CD14-positive monocyte (primary cell): ENCODE data around the gene CLUH. TPM values are rescaled to one million over a fixed set of nuclear protein-coding genes. Genes with fewer than 3 reads are reported as not detected.

ENCODE experiments used
- DNase-seq, 3 donors: peaks; one replicate each; pipeline ENCODE4 v3.0.0-alpha.2; 2011 to 2022
- H2AFZ ChIP-seq: 2 replicates; pipeline ENCODE4 v1.6.0; 2012; ENCODE audit warnings: mild to moderate bottlenecking, low read depth, low read length, inconsistent platforms; ENCODE audit not compliant: insufficient read depth, poor library complexity, severe bottlenecking
- H3K27ac ChIP-seq, 2 donors: 1 replicate in 1 of 2; 2 replicates in 1 of 2; pipeline ENCODE4 v1.5.1; 2012 to 2013; ENCODE audit warnings: low read length in 2 of 2, control low read depth in 1 of 2, inconsistent platforms in 1 of 2, low read depth in 1 of 2, mild to moderate bottlenecking in 1 of 2
- H3K27me3 ChIP-seq, 2 donors: one replicate each; pipeline versions ENCODE4 v1.6.0 to v1.6.1; 2011 to 2013; ENCODE audit warnings: low read length in 2 of 2; ENCODE audit not compliant: control insufficient read depth in 2 of 2, insufficient read depth in 2 of 2
- H3K36me3 ChIP-seq, 2 donors: replicated peaks in 1 of 2; 1 replicate in 1 of 2; 2 replicates in 1 of 2; pipeline versions ENCODE4 v1.5.1 to v1.6.1; 2012 to 2013; ENCODE audit warnings: low read length in 2 of 2, control low read depth in 1 of 2, inconsistent platforms in 1 of 2, mild to moderate bottlenecking in 1 of 2; ENCODE audit not compliant: insufficient read depth in 2 of 2, control insufficient read depth in 1 of 2
- H3K4me1 ChIP-seq, 2 donors: 1 replicate in 1 of 2; 2 replicates in 1 of 2; pipeline versions ENCODE4 v1.5.1 to v1.6.1; 2012 to 2013; ENCODE audit warnings: low read length in 2 of 2, control low read depth in 1 of 2, inconsistent platforms in 1 of 2, mild to moderate bottlenecking in 1 of 2, moderate library complexity in 1 of 2; ENCODE audit not compliant: insufficient read depth in 2 of 2, control insufficient read depth in 1 of 2
- H3K4me2 ChIP-seq: replicated peaks from 2 replicates; pipeline ENCODE3; 2012; ENCODE audit warnings: low read length, moderate library complexity, mild to moderate bottlenecking; ENCODE audit not compliant: poor library complexity, severe bottlenecking; ENCODE audit errors: extremely low read depth
- H3K4me3 ChIP-seq, 3 experiments: fragments of 200-600 bp in 1 of 3; sonication (generic) in 1 of 3; replicated peaks in 1 of 3; 1 replicate in 2 of 3; 2 replicates in 1 of 3; pipeline ENCODE4 v1.5.1; 2011 to 2013; ENCODE audit warnings: low read length in 3 of 3, mild to moderate bottlenecking in 3 of 3, control low read depth in 2 of 3, low read depth in 2 of 3, inconsistent platforms in 1 of 3, moderate library complexity in 1 of 3
- H3K79me2 ChIP-seq: 2 replicates; pipeline ENCODE4 v1.6.0; 2012; ENCODE audit warnings: mild to moderate bottlenecking, control low read depth, inconsistent platforms, low read length, moderate library complexity; ENCODE audit not compliant: insufficient read depth
- H3K9ac ChIP-seq: 2 replicates; pipeline ENCODE4 v1.6.0; 2017; ENCODE audit warnings: low read length, mild to moderate bottlenecking; ENCODE audit not compliant: insufficient read depth, poor library complexity, severe bottlenecking
- H3K9me3 ChIP-seq, 2 donors: replicated peaks in 1 of 2; 1 replicate in 1 of 2; 2 replicates in 1 of 2; pipeline versions ENCODE4 v1.5.1 to v1.6.1; 2012 to 2013; ENCODE audit warnings: low read length in 2 of 2, control low read depth in 1 of 2; ENCODE audit not compliant: control insufficient read depth in 1 of 2, insufficient read depth in 1 of 2
- H4K20me1 ChIP-seq: 2 replicates; pipeline ENCODE4 v1.6.0; 2012; ENCODE audit warnings: mild to moderate bottlenecking, low read length, control low read depth, moderate library complexity; ENCODE audit not compliant: insufficient read depth
- H3K27ac Mint-ChIP-seq, 7 donors: one replicate each; pipeline ENCODE4 v1.8.0; 2020; ENCODE audit warnings: mild to moderate bottlenecking in 7 of 7, mixed read lengths in 7 of 7, moderate library complexity in 6 of 7, inconsistent platforms in 2 of 7
- H3K27me3 Mint-ChIP-seq, 3 donors: one replicate each; pipeline ENCODE4 v1.8.0; 2021 to 2022; ENCODE audit warnings: low read depth in 3 of 3, mild to moderate bottlenecking in 3 of 3, mixed read lengths in 3 of 3, moderate library complexity in 3 of 3, inconsistent platforms in 1 of 3
- H3K36me3 Mint-ChIP-seq, 2 donors: one replicate each; pipeline ENCODE4 v1.8.0; 2020; ENCODE audit warnings: mixed read lengths in 2 of 2, inconsistent platforms in 1 of 2, mild to moderate bottlenecking in 1 of 2
- H3K4me1 Mint-ChIP-seq: one replicate; pipeline ENCODE4 v1.8.0; 2020; ENCODE audit warnings: mild to moderate bottlenecking, mixed read lengths
- H3K4me3 Mint-ChIP-seq, 2 donors: one replicate each; pipeline ENCODE4 v1.8.0; 2020; ENCODE audit warnings: mild to moderate bottlenecking in 2 of 2, mixed read lengths in 2 of 2, moderate library complexity in 1 of 2
- H3K9me3 Mint-ChIP-seq, 7 donors: one replicate each; pipeline ENCODE4 v1.8.0; 2020 to 2022; ENCODE audit warnings: mixed read lengths in 7 of 7, mild to moderate bottlenecking in 6 of 7, moderate library complexity in 6 of 7, inconsistent platforms in 2 of 7
- WGBS: methylation state at CpG from one replicate; pipeline ENCODE4 v1.1.5; 2013; ENCODE audit warnings: missing lambda C conversion rate; ENCODE audit not compliant: insufficient coverage; 5-methylcytosine and 5-hydroxymethylcytosine counted together
- intact Hi-C, 2 donors: fragments of 100-400 bp; cut with micrococcal nuclease; formaldehyde crosslinking; loops; one replicate each; pipeline versions ENCODE4 v1.15.0 to v1.15.1; 2023
- polyA plus RNA-seq, 3 donors: library from polyadenylated mRNA; depleted of rRNA in 1 of 3; unstranded in 2 of 3; stranded (reverse) in 1 of 3; fragments of 300-500 nt in 2 of 3; fragments of >200 nt in 1 of 3; fragmentation: Illumina TruSeq in 2 of 3; gene quantifications; 1 replicate in 2 of 3; 2 replicates in 1 of 3; pipeline ENCODE4 v1.2.3, GENCODE V29; 2012 to 2021
- TF ChIP-seq, protein P1 (sequence below): fragments of 200-600 bp; IDR thresholded peaks from one replicate; pipeline ENCODE4 v1.8.0; 2022; ENCODE audit warnings: antibody characterized with exemption, mild to moderate bottlenecking

Gene CLUH
- polyA plus RNA-seq, 3 donors: 1.6 to 26.2 (median 4.2) TPM

GRCh38 chr17:2701996-2702741 is 9.4 kb downstream of the CLUH start:
- TF ChIP-seq, protein P1, sequence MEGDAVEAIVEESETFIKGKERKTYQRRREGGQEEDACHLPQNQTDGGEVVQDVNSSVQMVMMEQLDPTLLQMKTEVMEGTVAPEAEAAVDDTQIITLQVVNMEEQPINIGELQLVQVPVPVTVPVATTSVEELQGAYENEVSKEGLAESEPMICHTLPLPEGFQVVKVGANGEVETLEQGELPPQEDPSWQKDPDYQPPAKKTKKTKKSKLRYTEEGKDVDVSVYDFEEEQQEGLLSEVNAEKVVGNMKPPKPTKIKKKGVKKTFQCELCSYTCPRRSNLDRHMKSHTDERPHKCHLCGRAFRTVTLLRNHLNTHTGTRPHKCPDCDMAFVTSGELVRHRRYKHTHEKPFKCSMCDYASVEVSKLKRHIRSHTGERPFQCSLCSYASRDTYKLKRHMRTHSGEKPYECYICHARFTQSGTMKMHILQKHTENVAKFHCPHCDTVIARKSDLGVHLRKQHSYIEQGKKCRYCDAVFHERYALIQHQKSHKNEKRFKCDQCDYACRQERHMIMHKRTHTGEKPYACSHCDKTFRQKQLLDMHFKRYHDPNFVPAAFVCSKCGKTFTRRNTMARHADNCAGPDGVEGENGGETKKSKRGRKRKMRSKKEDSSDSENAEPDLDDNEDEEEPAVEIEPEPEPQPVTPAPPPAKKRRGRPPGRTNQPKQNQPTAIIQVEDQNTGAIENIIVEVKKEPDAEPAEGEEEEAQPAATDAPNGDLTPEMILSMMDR: no peak
- H3K9me3 ChIP-seq: no peaks in the 10 kb centered on the region
- Mint-ChIP-seq H3K4me3 (no peak overlapping the region), H3K36me3 (peaks cover 52 to 70% of the 10 kb centered on the region in 2 donors), H3K27me3 (no peaks in the 10 kb centered on the region), H3K4me1 (peaks cover 1% of the 10 kb centered on the region), H3K9me3 (no peaks in the 10 kb centered on the region), H3K27ac (peak overlapping the region in 1 of 7 donors; percentile 35)
- 96% methylated on average over 16 of the region's 22 CpGs for WGBS
- no peak overlapping the region for H3K4me3 ChIP-seq
- H3K4me1 ChIP-seq: no peaks in the 10 kb centered on the region
- no peaks in the 10 kb centered on the region for H3K27me3 ChIP-seq
- peaks cover 26% of the 10 kb centered on the region for H3K79me2 ChIP-seq
- no peak overlapping the region for H2AFZ ChIP-seq
- intact Hi-C loops: no loop called here
- H3K27ac ChIP-seq: no peak overlapping the region
- H3K36me3 ChIP-seq: peaks cover 63 to 73% of the 10 kb centered on the region in 2 donors
- no peak for DNase-seq
- no peak overlapping the region for H3K4me2 ChIP-seq
- H4K20me1 ChIP-seq: peaks cover 31% of the 10 kb centered on the region
- H3K9ac ChIP-seq: no peak overlapping the region

DNA sequence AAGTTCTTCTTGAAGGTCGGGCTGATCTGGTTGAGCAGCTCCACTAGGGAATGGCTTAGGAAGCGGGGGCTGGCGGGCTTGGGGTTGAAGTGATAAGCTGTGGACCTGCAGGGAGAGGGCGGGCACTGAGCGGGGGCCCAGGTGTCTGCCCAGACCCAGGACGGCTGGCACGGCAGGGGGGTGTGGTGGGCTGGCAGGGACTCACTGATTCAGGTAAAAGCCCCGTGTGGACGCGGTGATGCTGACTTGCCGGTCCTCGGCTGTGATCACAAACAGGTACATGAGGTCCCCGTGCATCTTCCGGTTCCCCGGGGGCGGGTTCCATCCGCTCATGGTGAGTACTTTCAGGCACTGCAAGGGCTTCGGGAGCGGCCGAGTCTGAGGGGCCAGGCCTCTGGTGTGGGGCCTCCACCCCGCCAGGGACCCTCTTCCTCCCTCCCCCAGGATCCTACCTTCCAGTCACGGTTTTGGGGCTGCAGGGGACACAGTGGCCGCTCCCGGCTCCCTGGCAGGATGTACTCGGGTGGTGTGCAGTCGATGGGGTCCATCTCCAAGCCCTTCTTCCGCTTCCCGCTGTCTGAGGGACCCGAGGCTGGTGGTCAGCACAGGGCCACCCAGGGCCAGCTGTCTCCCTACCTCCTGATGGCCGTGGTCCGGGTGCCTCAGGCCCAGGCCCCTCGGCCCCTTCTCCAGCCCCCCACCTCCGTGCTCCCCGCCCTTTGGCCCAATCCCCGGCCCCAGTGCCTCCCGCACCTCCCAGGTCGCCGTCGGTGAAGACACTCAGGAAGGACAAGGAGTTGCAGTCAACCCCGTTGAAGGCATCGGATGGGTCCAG is 10.2 kb downstream of the CLUH start:
- Histone ChIP-seq H4K20me1 (peaks cover 23% of the 10 kb centered on the region), H3K4me2 (no peak overlapping the region), H3K9me3 (no peaks in the 10 kb centered on the region), H2AFZ (no peak overlapping the region), H3K9ac (no peak overlapping the region), H3K4me3 (no peak overlapping the region), H3K27me3 (no peaks in the 10 kb centered on the region), H3K79me2 (peaks cover 18% of the 10 kb centered on the region), H3K36me3 (peaks cover 70 to 80% of the 10 kb centered on the region in 2 donors), H3K27ac (no peak overlapping the region), H3K4me1 (no peaks in the 10 kb centered on the region)
- intact Hi-C loops: no loop called here
- Mint-ChIP-seq H3K9me3 (no peaks in the 10 kb centered on the region), H3K27ac (no peak overlapping the region), H3K4me1 (no peaks in the 10 kb centered on the region), H3K27me3 (no peaks in the 10 kb centered on the region), H3K36me3 (peaks cover 56 to 78% of the 10 kb centered on the region in 2 donors), H3K4me3 (no peak overlapping the region)
- WGBS: 98% methylated on average over 40 of the region's 41 CpGs
- TF ChIP-seq, protein P1: no peak
- no peak for DNase-seq
